Aorta (tissue), 5 donors: ENCODE measurements around the gene NDUFB10. TPM values are rescaled to one million over a fixed set of nuclear protein-coding genes. Genes with fewer than 3 reads are reported as not detected.
"Not testable (repeated sequence)": the region's sequence is repeated elsewhere in the genome, so short reads cannot be mapped to it uniquely, and the experiment has no call there.

ENCODE experiments used
- ATAC-seq: fragments of 200-7000 bp; cut with Tn5 transposase; one replicate; pipeline ENCODE4 v1.9.1; 2022; ENCODE audit warnings: moderate library complexity; ENCODE audit not compliant: low FRiP score
- DNase-seq, 2 donors: peaks; one replicate each; pipeline ENCODE4 v3.0.0-alpha.2; 2020
- H3K27ac ChIP-seq, 2 donors: one replicate each; pipeline ENCODE4 v1.5.1; 2013; ENCODE audit warnings: low read length in 2 of 2, mild to moderate bottlenecking in 2 of 2, moderate library complexity in 2 of 2, control low read depth in 1 of 2, inconsistent platforms in 1 of 2, low read depth in 1 of 2
- H3K27me3 ChIP-seq, 2 donors: one replicate each; pipeline ENCODE4 v1.6.1; 2013; ENCODE audit warnings: control low read depth in 1 of 2, low read length in 1 of 2, mild to moderate bottlenecking in 1 of 2, moderate library complexity in 1 of 2; ENCODE audit not compliant: insufficient read depth in 2 of 2, control insufficient read depth in 1 of 2
- H3K36me3 ChIP-seq, 2 donors: one replicate each; pipeline ENCODE4 v1.6.1; 2013; ENCODE audit warnings: control low read depth in 1 of 2, low read length in 1 of 2, mild to moderate bottlenecking in 1 of 2; ENCODE audit not compliant: insufficient read depth in 2 of 2, control insufficient read depth in 1 of 2
- H3K4me1 ChIP-seq, 2 donors: one replicate each; pipeline ENCODE4 v1.6.1; 2013; ENCODE audit warnings: low read length in 2 of 2, control low read depth in 1 of 2, mild to moderate bottlenecking in 1 of 2, moderate library complexity in 1 of 2; ENCODE audit not compliant: insufficient read depth in 2 of 2, control insufficient read depth in 1 of 2
- H3K4me3 ChIP-seq, 2 donors: one replicate each; pipeline ENCODE4 v1.5.1; 2013; ENCODE audit warnings: low read length in 2 of 2, control low read depth in 1 of 2, mild to moderate bottlenecking in 1 of 2
- H3K9me3 ChIP-seq: one replicate; pipeline ENCODE4 v1.6.1; 2013; ENCODE audit warnings: mild to moderate bottlenecking, low read length; ENCODE audit not compliant: control insufficient read depth
- WGBS, 2 donors: extraction: QIAGEN DNeasy Blood & Tissue Kit; methylation state at CpG; one replicate each; pipeline ENCODE4 v1.1.7; 2013; 5-methylcytosine and 5-hydroxymethylcytosine counted together
- intact Hi-C, 2 donors: fragments of 100-400 bp; cut with DNase I; formaldehyde crosslinking; loops; one replicate each; pipeline versions ENCODE4 v1.14.2 to v1.15.0; 2022
- polyA plus RNA-seq, 2 donors: library from polyadenylated mRNA; stranded (reverse); fragments of 200-250 nt; gene quantifications; one replicate each; pipeline ENCODE4 v1.2.3, GENCODE V29; 2013
- total RNA-seq, 2 donors: library from RNA; stranded (reverse); fragmentation: NEBNext Ultra II Directional; extraction: Animal tissue kit (Norgen Biotek cat#: 25700); gene quantifications; one replicate each; pipeline ENCODE4 v1.2.1, GENCODE V29; 2021
- donor health status: healthy with polysubstance abuse.
- donor health status: Bipolar disorder and iron deficiency.
- donor health status: DM: no; HTN: no; CAD: no.
- donor health status: DM: no; HTN: no; CAD: no.
- donor health status: DM: yes; HTN: yes; CAD: no.

Gene NDUFB10
- total and polyA plus RNA-seq, 4 donors: 80.5 to 268 (median 133) TPM

DNA sequence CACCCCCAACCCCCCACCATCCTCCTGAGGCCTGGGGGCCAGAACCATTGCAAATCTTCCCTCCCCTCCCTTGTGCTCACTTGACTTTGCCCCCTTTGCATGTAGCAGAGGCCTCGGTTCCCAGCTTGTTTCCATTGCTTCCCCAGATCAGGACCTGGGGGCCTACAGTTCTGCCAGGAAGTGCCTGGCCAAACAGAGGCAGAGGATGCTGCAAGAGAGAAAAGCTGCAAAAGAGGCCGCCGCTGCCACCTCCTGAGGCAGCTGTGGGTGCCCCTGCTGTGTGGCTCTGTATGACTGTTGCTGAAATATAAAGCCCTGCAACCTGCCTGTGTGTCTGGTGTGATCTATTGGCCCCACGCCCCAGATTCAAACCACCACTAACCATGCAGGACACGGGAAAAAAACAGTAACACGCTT is 2.3 kb downstream of the NDUFB10 start:
- no peak overlapping the region for H3K4me3 ChIP-seq
- intact Hi-C loops: no loop called here
- no peak for ATAC-seq
- peaks cover 0 to 4% of the 10 kb centered on the region in 2 donors for H3K36me3 ChIP-seq
- WGBS, 2 donors: 60 to 66% methylated on average over 6 of the region's 6 CpGs
- DNase-seq: no peak
- no peaks in the 10 kb centered on the region for H3K9me3 ChIP-seq
- no peak overlapping the region for H3K27ac ChIP-seq
- peaks cover 0 to 2% of the 10 kb centered on the region in 2 donors for H3K27me3 ChIP-seq
- no peaks in the 10 kb centered on the region for H3K4me1 ChIP-seq

DNA sequence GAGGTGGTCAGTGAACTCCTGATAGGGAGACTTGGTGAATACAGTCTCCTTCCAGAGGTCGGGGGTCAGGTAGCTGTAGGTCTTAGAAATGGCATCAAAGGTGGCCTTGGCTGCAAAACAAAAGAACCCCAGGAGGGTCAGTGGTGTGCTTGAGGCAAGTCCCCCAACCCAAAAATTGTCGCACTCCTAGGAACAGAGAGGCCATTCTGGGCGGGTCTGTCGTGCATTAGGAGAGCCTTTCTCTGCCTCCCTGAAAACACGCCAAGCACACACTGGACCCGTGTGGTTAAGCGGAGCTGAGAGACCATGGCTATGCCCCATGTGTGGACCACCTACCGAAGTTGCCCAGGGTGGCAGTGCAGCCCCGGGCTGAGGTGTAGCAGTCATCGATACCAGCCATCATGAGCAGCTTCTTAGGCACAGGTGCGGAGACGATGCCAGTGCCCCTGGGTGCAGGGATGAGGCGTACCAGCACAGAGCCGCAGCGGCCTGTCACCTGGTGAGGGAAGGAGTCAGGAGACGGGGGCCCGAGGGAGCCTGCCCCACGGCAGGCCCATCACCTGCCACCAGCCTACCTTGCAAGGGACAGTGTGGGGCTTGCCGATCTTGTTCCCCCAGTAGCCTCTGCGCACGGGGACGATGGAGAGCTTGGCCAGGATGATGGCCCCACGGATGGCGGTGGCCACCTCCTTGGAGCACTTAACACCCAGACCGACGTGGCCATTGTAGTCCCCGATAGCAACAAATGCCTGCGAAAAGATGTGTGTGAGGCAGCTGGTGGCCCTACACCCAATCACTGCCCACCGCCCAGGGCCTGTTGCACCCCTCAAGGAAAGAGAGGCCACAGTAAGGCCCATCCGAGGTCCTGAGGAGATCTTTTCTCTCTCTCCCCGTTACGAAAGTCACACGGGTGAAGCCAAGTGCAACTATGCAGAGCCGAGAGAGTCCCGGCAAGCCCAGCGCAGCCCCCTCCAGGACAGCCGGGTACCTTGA is 3.1 kb downstream of the NDUFB10 start:
- H3K36me3 ChIP-seq, H3K27me3 ChIP-seq, DNase-seq, intact Hi-C loops, ATAC-seq, H3K4me1 ChIP-seq, H3K4me3 ChIP-seq, H3K27ac ChIP-seq, H3K9me3 ChIP-seq: not testable (repeated sequence)
- WGBS, 2 donors: 89 to 92% methylated on average over 29 to 37 of the region's 37 CpGs

DNA sequence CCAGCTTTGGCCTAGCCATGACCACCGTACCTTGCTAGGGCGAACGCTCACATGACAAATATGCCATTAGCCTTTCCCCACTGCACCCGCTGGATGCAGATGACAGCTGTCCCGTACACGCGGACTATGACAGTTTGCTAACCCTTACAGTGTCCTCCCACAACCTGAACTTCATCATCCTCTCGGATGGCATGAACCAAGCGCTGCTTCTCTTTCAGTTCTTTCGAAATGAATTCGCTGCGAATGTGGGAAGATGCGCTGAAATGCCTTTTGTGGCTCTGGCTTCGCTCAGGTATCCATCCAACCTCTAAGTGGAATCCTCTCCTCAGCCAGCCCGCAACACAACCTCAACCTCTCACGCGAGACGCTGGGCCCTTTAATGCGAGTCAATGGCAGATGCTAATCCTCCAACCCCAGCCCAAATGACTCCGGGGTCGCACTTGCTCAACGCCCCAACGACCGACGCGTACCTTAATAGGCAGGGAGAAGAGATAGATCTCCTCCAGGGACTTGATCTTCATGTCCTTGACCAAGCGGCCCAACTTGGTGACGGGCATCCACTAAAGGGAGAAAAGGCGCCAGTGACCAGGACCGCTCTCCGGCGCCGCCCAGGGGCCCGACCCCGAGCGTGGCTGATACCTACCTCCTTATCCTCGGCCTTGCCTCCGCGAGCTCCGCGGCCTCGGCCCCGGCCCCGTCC is 4.6 kb downstream of the NDUFB10 start:
- DNase-seq (no peak), ATAC-seq (peak; percentile 42)
- H3K27me3 ChIP-seq: peaks cover 0 to 2% of the 10 kb centered on the region in 2 donors
- 20 to 22% methylated on average over 42 to 44 of the region's 44 CpGs for WGBS, 2 donors
- H3K9me3 ChIP-seq: no peaks in the 10 kb centered on the region
- H3K4me3 ChIP-seq: peak overlapping the region in 1 of 2 donors; percentile 33
- H3K36me3 ChIP-seq: peaks cover 0 to 4% of the 10 kb centered on the region in 2 donors
- intact Hi-C loops: no loop called here
- H3K4me1 ChIP-seq: no peaks in the 10 kb centered on the region
- peak overlapping the region; percentile 61 to 78 for H3K27ac ChIP-seq

DNA sequence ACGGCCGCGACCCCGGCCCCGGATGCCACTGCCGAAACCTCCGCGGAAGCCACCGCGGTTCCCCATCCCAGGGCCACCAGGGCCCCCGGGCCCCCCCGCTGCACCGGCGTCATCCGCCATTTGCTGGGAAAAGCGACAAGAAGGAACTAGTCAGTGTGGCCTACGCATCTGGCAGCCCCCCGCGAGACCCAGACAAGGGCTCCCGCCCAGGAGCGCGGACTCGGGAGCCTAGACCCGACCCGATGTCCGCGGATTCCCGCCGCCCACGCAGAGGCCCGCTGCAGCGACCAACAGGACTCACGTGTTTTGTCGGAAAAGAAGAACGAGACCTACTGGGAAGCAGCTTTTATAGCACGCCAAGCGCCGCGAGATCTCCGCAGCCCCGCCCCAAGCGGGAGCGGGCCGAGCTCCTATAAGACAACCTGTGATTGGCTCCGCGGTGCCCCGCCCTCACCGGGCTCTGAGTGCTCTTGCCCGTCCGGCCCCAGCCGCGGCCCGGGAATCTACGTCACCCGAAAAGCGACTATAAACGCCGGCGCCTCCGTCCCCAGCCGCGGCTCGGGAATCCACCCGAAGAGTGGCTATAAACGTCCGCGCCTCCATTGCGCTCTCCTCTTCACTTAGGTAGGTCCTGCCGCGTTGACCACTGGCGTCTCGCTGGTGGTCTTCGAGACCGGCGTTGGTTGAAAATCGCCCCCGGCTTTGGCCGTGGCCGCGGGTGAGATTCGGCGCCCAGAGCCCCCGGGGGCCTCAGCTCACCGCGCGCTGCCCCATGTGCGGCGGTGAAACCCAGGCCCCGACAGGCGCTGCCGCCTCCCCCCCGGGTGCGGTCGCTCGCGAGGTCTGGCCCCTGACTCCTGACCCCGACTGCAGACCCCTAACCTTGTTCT is 5.4 kb downstream of the NDUFB10 start, which contains the start of gene RPS2:
RPS2 (minus strand) TSS at position 321 of the 890 bp plus-strand sequence; CDS start at position 120, 201 bp downstream.
- H3K36me3 ChIP-seq: peaks cover 0 to 4% of the 10 kb centered on the region in 2 donors
- ATAC-seq (peak; percentile 97), DNase-seq (peak; percentile 99 to 100)
- H3K27ac ChIP-seq: peak within 1 kb of the TSS; percentile 78 to 91
- H3K4me3 ChIP-seq: peak within 1 kb of the TSS; percentile 70 to 78
- H3K27me3 ChIP-seq: peaks cover 0 to 2% of the 10 kb centered on the region in 2 donors
- intact Hi-C loops: no loop called here
- no peaks in the 10 kb centered on the region for H3K4me1 ChIP-seq
- WGBS, 2 donors: 0 to 1% methylated on average over 81 to 97 of the region's 97 CpGs
- no peaks in the 10 kb centered on the region for H3K9me3 ChIP-seq

DNA sequence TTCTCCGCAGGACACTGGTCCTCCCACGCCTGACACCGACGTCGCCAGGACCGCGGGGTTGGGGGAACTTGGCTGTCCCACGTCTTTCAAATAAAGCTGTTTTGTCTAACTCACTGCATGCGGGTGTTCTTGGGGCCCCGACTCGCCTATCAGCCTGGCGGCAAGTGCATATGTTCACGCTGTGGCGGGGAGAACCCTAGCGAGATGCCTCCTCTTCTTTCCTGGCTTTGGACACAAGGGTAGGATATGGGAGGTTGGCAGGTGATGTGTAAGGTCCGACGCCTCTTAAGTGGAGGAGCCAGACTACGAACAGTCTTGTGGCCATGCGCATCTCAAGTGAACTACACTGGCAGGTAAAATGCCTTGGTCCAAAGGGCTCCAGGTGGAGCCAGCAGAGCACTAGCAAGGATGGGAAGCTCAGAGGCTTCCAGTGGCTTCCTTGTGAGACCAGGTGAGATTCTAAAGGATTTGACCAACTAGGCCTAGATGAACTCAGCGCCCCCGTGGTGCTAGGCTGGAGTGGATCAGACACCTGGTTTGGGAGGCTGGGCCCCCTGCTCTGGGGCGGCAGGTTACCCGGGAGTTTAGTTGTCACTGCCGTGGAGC is 6.2 kb downstream of the NDUFB10 start:
- no peak for DNase-seq
- Histone ChIP-seq H3K36me3 (peaks cover 0 to 4% of the 10 kb centered on the region in 2 donors), H3K27ac (peak overlapping the region in 1 of 2 donors; percentile 91), H3K27me3 (peaks cover 0 to 2% of the 10 kb centered on the region in 2 donors), H3K4me3 (peak overlapping the region; percentile 70 to 78), H3K9me3 (no peaks in the 10 kb centered on the region), H3K4me1 (no peaks in the 10 kb centered on the region)
- intact Hi-C loops: no loop called here
- 23 to 24% methylated on average over 24 of the region's 24 CpGs for WGBS, 2 donors
- ATAC-seq: no peak

DNA sequence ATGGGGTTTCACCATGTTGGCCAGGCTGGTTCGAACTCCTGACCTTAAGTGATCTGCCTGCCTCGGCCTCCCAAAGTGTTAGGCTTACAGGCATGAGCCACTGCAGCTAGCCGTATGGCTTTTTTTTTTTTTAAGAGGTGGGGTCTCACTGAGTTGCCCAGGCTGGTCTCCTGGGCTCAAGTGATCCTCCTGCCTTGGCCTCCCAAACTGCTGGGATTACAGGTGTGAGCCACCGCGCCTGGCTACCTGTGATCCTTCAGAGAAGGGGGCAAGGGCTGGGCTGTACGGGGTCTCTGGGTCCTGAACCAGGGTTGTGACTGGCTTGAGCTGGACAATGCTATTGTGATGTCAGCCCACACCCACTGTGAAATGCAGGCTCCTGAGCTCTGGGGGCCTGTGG is 7.1 kb downstream of the NDUFB10 start, which contains the start of gene RNF151:
RNF151 (plus strand) TSS at position 397 of the 400 bp plus-strand sequence. CDS start 26 bp downstream, outside the sequence.
- Histone ChIP-seq H3K4me3 (no peak within 1 kb of the TSS), H3K27me3 (peaks cover 0 to 2% of the 10 kb centered on the region in 2 donors), H3K9me3 (no peaks in the 10 kb centered on the region), H3K36me3 (peaks cover 0 to 4% of the 10 kb centered on the region in 2 donors), H3K4me1 (no peaks in the 10 kb centered on the region), H3K27ac (peak within 1 kb of the TSS in 1 of 2 donors; percentile 91)
- ATAC-seq (no peak), DNase-seq (no peak)
- 96% methylated on average over 6 of the region's 6 CpGs for WGBS, 2 donors
- intact Hi-C loops: no loop called here

DNA sequence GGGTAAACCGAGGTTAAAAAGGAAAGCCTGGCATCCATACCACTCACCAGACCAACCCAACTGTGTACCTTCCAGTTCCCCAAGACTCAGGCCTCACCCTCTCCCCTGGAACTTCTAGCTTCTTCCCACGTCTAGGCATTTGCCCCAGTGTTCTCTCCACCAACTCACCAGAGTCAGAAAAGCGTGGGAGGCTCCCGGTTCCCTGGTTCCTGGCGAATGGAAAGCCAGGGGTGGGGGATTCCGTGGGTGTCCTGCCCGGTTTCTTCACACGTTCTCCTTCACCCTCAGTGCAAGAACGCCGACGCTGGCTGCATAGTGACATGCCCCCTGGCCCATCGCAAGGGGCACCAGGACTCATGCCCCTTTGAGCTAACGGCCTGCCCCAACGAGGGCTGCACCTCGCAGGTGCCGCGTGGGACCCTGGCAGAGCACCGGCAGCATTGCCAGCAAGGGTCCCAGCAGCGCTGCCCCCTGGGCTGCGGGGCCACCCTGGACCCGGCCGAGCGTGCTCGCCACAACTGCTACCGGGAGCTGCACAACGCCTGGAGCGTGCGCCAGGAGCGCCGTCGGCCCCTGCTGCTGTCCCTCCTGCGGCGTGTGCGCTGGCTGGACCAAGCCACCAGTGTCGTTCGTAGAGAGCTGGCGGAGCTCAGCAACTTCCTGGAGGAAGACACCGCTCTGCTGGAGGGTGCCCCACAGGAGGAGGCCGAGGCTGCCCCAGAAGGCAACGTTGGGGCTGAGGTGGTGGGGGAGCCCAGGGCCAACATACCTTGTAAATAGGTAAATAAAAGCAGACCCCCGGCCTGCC is 9.0 kb downstream of the NDUFB10 start:
- intact Hi-C loops: no loop called here
- no peaks in the 10 kb centered on the region for H3K36me3 ChIP-seq
- no peak overlapping the region for H3K27ac ChIP-seq
- ATAC-seq (no peak), DNase-seq (no peak)
- WGBS, 2 donors: 87 to 89% methylated on average over 41 of the region's 41 CpGs
- no peaks in the 10 kb centered on the region for H3K9me3 ChIP-seq
- no peak overlapping the region for H3K4me3 ChIP-seq
- H3K4me1 ChIP-seq: no peaks in the 10 kb centered on the region
- H3K27me3 ChIP-seq: peaks cover 0 to 2% of the 10 kb centered on the region in 2 donors
